IMR-90 (cell line): ENCODE data around the gene FGF12. TPM values are rescaled to one million over a fixed set of nuclear protein-coding genes. Genes with fewer than 3 reads are reported as not detected.

Source experiments
- ATAC-seq: fragments of 200-7000 bp; cut with Tn5 transposase; 2 replicates; pipeline ENCODE4 v1.9.1; 2020; ENCODE audit warnings: low read depth, mild to moderate bottlenecking, moderate library complexity
- BruUV-seq: library from RNA; stranded (reverse); fragments of 400-500 nt; replicated peaks from 2 replicates; lab custom pipeline; 2021; lab: Mats Ljungman, UMichigan
- CTCF ChIA-PET: fragments of 300-600 bp; formaldehyde crosslinking; extraction: SDS; loops from one replicate; lab custom pipeline; 2021; ENCODE audit warnings: antibody characterized with exemption; lab: Yijun Ruan, JAX
- POLR2A ChIA-PET: fragments of 300-600 bp; sonication (Branson Sonifier 250); formaldehyde crosslinking; loops from one replicate; lab custom pipeline; 2022; ENCODE audit warnings: antibody characterized with exemption; ENCODE audit not compliant: unreplicated experiment; lab: Charles Lee
- DNase-seq: peaks from one replicate; pipeline ENCODE4 v3.0.0; 2013
- H2AFZ ChIP-seq: replicated peaks from 2 replicates; pipeline ENCODE3; 2013; ENCODE audit warnings: low read length, mild to moderate bottlenecking; ENCODE audit not compliant: poor library complexity
- H2AK5ac ChIP-seq: 2 replicates; pipeline ENCODE4 v1.6.1; 2013; ENCODE audit warnings: low read depth, low read length, inconsistent platforms
- H2AK9ac ChIP-seq: replicated peaks from 2 replicates; pipeline ENCODE3; 2013; ENCODE audit warnings: mild to moderate bottlenecking, low read depth, low read length, moderate library complexity; ENCODE audit not compliant: poor library complexity
- H2BK120ac ChIP-seq: 2 replicates; pipeline ENCODE4 v1.6.1; 2013; ENCODE audit warnings: low read depth, low read length, inconsistent platforms
- H2BK15ac ChIP-seq: 3 replicates; pipeline ENCODE4 v1.6.1; 2013; ENCODE audit warnings: low read depth, low read length, inconsistent platforms
- H2BK20ac ChIP-seq: 2 replicates; pipeline ENCODE4 v1.6.1; 2013; ENCODE audit warnings: low read depth, mild to moderate bottlenecking, inconsistent platforms, low read length, moderate library complexity
- H2BK5ac ChIP-seq: 2 replicates; pipeline ENCODE4 v1.6.1; 2013; ENCODE audit warnings: mild to moderate bottlenecking, low read depth, low read length, inconsistent platforms; ENCODE audit not compliant: poor library complexity, severe bottlenecking
- H3K14ac ChIP-seq: replicated peaks from 2 replicates; pipeline ENCODE4 v1.6.1; 2013; ENCODE audit warnings: low read depth, low read length, inconsistent platforms
- H3K18ac ChIP-seq: 2 replicates; pipeline ENCODE4 v1.6.1; 2013; ENCODE audit warnings: low read depth, low read length, control low read depth
- H3K23ac ChIP-seq: 2 replicates; pipeline ENCODE4 v1.6.1; 2013; ENCODE audit warnings: low read depth, low read length, inconsistent platforms
- H3K27ac ChIP-seq: 2 replicates; pipeline ENCODE4 v1.5.1; 2013; ENCODE audit warnings: mild to moderate bottlenecking, control low read depth, low read length; ENCODE audit not compliant: insufficient read depth
- H3K27me3 ChIP-seq: 2 replicates; pipeline ENCODE4 v1.6.1; 2013; ENCODE audit warnings: low read length; ENCODE audit not compliant: control insufficient read depth, insufficient read depth
- H3K36me3 ChIP-seq: 2 replicates; pipeline ENCODE4 v1.6.1; 2013; ENCODE audit warnings: low read length, mixed read lengths; ENCODE audit not compliant: control insufficient read depth, insufficient read depth
- H3K4ac ChIP-seq: 2 replicates; pipeline ENCODE4 v1.6.1; 2013; ENCODE audit warnings: low read depth, low read length, inconsistent platforms
- H3K4me1 ChIP-seq: 2 replicates; pipeline ENCODE4 v1.6.1; 2013; ENCODE audit warnings: low read length, mixed read lengths; ENCODE audit not compliant: control insufficient read depth, insufficient read depth
- H3K4me2 ChIP-seq: 2 replicates; pipeline ENCODE4 v1.6.1; 2013; ENCODE audit warnings: low read depth, mild to moderate bottlenecking, control low read depth, low read length, moderate library complexity
- H3K4me3 ChIP-seq: 2 replicates; pipeline ENCODE4 v1.5.1; 2013; ENCODE audit warnings: low read depth, mild to moderate bottlenecking, control low read depth, low read length, moderate library complexity; ENCODE audit not compliant: insufficient read depth
- H3K56ac ChIP-seq: 2 replicates; pipeline ENCODE4 v1.6.1; 2013; ENCODE audit warnings: low read length, inconsistent platforms; ENCODE audit not compliant: insufficient read depth; ENCODE audit errors: extremely low read depth
- H3K79me1 ChIP-seq, 2 experiments: 2 replicates each; pipeline ENCODE4 v1.6.1; 2013; ENCODE audit warnings: low read length in 2 of 2, inconsistent platforms in 1 of 2, low read depth in 1 of 2
- H3K9ac ChIP-seq: 2 replicates; pipeline ENCODE4 v1.6.1; 2013; ENCODE audit warnings: low read depth, low read length, control low read depth
- H3K9me1 ChIP-seq: 2 replicates; pipeline ENCODE4 v1.6.1; 2013; ENCODE audit warnings: low read length, inconsistent platforms; ENCODE audit not compliant: insufficient read depth
- H3K9me3 ChIP-seq: 2 replicates; pipeline ENCODE4 v1.6.1; 2013; ENCODE audit warnings: low read length; ENCODE audit not compliant: control insufficient read depth, insufficient read depth
- H4K20me1 ChIP-seq: 2 replicates; pipeline ENCODE4 v1.6.1; 2013; ENCODE audit warnings: low read length, inconsistent platforms; ENCODE audit not compliant: insufficient read depth
- H4K5ac ChIP-seq: 2 replicates; pipeline ENCODE4 v1.6.1; 2013; ENCODE audit warnings: mild to moderate bottlenecking, low read depth, low read length, control low read depth
- H4K8ac ChIP-seq, 2 experiments: 2 replicates each; pipeline ENCODE4 v1.6.1; 2013; ENCODE audit warnings: low read depth in 2 of 2, low read length in 2 of 2, control low read depth in 1 of 2, inconsistent platforms in 1 of 2
- H4K91ac ChIP-seq: 2 replicates; pipeline ENCODE4 v1.6.1; 2013; ENCODE audit warnings: low read depth, low read length, inconsistent platforms; ENCODE audit not compliant: insufficient read depth
- CEBPB ChIP-seq: IDR thresholded peaks from 2 replicates; pipeline ENCODE4 v1.6.1; 2012; ENCODE audit warnings: low read depth, low read length, improper control_type of control experiment
- CHD1 ChIP-seq: IDR thresholded peaks from 2 replicates; pipeline ENCODE4 v1.6.1; 2012; ENCODE audit warnings: low read depth, low read length, improper control_type of control experiment
- FOS ChIP-seq: fragments of 150-350 bp; IDR thresholded peaks from 2 replicates; pipeline ENCODE4 v1.6.1; 2016; ENCODE audit warnings: low read depth, low read length
- NFE2L2 ChIP-seq: fragments of 150-350 bp; IDR thresholded peaks from 2 replicates; pipeline ENCODE4 v1.6.1; 2016; ENCODE audit warnings: low read depth, mild to moderate bottlenecking, low read length
- RAD21 ChIP-seq: IDR thresholded peaks from 2 replicates; pipeline ENCODE4 v1.6.1; 2012; ENCODE audit warnings: low read length, improper control_type of control experiment
- RCOR1 ChIP-seq: IDR thresholded peaks from 2 replicates; pipeline ENCODE4 v1.6.1; 2012; ENCODE audit warnings: mild to moderate bottlenecking, low read length, improper control_type of control experiment; ENCODE audit not compliant: insufficient replicate concordance
- WGBS, 2 experiments: methylation state at CpG; one replicate each; pipeline versions ENCODE4 v1.1.5 to v1.1.7; 2013; ENCODE audit warnings: missing lambda C conversion rate in 2 of 2; ENCODE audit not compliant: insufficient read length in 1 of 2; ENCODE audit errors: extremely low coverage in 2 of 2; 5-methylcytosine and 5-hydroxymethylcytosine counted together
- dilution Hi-C: fragments of 300-500 bp; cut with HindIII; formaldehyde crosslinking; loops from one replicate; pipeline ENCODE4 v1.14.3; 2018; ENCODE audit warnings: low sequenced_read_pairs; ENCODE audit not compliant: unreplicated experiment
- in situ Hi-C: fragments of 300-500 bp; cut with MboI; formaldehyde crosslinking; loops from 3 replicates; pipeline ENCODE4 v1.14.3; 2019; ENCODE audit warnings: low sequenced_read_pairs, inconsistent platforms, mixed read lengths
- intact Hi-C: fragments of 100-400 bp; cut with micrococcal nuclease; formaldehyde crosslinking; loops from 2 replicates; pipeline ENCODE4 v1.10.0; 2022
- polyA plus RNA-seq, 3 experiments: library from polyadenylated mRNA; depleted of rRNA; stranded (reverse); fragments of >200 nt; gene quantifications; 2 replicates each; pipeline ENCODE4 v1.2.3, GENCODE V29; 2012; ENCODE audit warnings: low replicate concordance in 1 of 3
- total RNA-seq: library from RNA; depleted of rRNA; stranded (reverse); fragments of >200 nt; gene quantifications from 2 replicates; pipeline ENCODE4 v1.2.3, GENCODE V29; 2012
- TF ChIP-seq, protein P1 (sequence below): fragments of 150-350 bp; IDR thresholded peaks from 2 replicates; pipeline ENCODE4 v1.6.1; 2017; ENCODE audit warnings: mild to moderate bottlenecking, antibody characterized with exemption, low read length, low read depth
- TF ChIP-seq, protein P2 (sequence below): fragments of 150-350 bp; IDR thresholded peaks from 2 replicates; pipeline ENCODE4 v1.6.1; 2016; ENCODE audit warnings: low read depth, mild to moderate bottlenecking, low read length, moderate library complexity, borderline replicate concordance
- TF ChIP-seq, protein P3 (sequence below): conservative IDR thresholded peaks from 2 replicates; pipeline ENCODE4 v1.5.1; 2012; ENCODE audit warnings: mild to moderate bottlenecking, low read depth, low read length, improper control_type of control experiment

The FGF12 gene
- total and polyA plus RNA-seq, 2 of the 4 experiments (the other 2 are of a cell fraction) = not detected

DNA sequence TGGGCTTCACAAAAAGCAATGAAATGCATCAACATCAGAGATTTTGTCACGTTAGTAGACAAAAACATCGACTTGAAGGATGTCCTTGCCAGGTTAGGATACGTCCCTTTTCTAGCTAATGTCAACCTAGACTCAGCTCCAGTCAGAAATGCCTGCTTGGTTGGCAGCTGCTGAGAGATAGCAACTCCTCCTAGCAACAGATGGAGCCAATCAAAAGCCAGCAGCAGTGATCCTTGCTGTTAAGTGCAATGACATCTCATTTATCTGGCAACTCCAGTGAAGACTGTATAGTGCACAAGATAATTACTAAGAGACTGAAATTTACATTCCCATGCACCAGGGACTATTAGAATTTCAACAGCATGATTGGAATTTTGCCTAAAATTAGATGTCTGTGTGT lies 424.1 kb downstream of the FGF12 start:
- CTCF ChIA-PET = no interaction called here

More for the DNA sequence above, 424.1 kb downstream of the FGF12 start:
- no peaks in the 10 kb centered on the region for H4K20me1 ChIP-seq
- peaks cover 7% of the 10 kb centered on the region for H3K9me3 ChIP-seq
- DNase-seq (no peak), ATAC-seq (no peak)
- TF ChIP-seq NFE2L2 (no peak), FOS (no peak), CHD1 (no peak), RCOR1 (no peak), RAD21 (no peak), CEBPB (no peak)
- TF ChIP-seq, protein P1, sequence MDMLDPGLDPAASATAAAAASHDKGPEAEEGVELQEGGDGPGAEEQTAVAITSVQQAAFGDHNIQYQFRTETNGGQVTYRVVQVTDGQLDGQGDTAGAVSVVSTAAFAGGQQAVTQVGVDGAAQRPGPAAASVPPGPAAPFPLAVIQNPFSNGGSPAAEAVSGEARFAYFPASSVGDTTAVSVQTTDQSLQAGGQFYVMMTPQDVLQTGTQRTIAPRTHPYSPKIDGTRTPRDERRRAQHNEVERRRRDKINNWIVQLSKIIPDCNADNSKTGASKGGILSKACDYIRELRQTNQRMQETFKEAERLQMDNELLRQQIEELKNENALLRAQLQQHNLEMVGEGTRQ = no peak
- TF ChIP-seq, protein P2, sequence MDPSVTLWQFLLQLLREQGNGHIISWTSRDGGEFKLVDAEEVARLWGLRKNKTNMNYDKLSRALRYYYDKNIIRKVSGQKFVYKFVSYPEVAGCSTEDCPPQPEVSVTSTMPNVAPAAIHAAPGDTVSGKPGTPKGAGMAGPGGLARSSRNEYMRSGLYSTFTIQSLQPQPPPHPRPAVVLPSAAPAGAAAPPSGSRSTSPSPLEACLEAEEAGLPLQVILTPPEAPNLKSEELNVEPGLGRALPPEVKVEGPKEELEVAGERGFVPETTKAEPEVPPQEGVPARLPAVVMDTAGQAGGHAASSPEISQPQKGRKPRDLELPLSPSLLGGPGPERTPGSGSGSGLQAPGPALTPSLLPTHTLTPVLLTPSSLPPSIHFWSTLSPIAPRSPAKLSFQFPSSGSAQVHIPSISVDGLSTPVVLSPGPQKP = no peak
- TF ChIP-seq, protein P3, sequence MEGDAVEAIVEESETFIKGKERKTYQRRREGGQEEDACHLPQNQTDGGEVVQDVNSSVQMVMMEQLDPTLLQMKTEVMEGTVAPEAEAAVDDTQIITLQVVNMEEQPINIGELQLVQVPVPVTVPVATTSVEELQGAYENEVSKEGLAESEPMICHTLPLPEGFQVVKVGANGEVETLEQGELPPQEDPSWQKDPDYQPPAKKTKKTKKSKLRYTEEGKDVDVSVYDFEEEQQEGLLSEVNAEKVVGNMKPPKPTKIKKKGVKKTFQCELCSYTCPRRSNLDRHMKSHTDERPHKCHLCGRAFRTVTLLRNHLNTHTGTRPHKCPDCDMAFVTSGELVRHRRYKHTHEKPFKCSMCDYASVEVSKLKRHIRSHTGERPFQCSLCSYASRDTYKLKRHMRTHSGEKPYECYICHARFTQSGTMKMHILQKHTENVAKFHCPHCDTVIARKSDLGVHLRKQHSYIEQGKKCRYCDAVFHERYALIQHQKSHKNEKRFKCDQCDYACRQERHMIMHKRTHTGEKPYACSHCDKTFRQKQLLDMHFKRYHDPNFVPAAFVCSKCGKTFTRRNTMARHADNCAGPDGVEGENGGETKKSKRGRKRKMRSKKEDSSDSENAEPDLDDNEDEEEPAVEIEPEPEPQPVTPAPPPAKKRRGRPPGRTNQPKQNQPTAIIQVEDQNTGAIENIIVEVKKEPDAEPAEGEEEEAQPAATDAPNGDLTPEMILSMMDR = no peak
- intact Hi-C loops (no loop called here), in situ Hi-C loops (no loop called here), dilution Hi-C loops (no loop called here)
- no peak overlapping the region for H4K91ac ChIP-seq
- no peak overlapping the region for H2AK9ac ChIP-seq
- no peak overlapping the region for H2BK5ac ChIP-seq
- no peaks in the 10 kb centered on the region for H3K4me1 ChIP-seq
- no peaks in the 10 kb centered on the region for H3K36me3 ChIP-seq
- H2BK120ac ChIP-seq = no peak overlapping the region
- no peak overlapping the region for H4K8ac ChIP-seq
- H3K4me3 ChIP-seq = no peak overlapping the region
- no peak overlapping the region for H3K56ac ChIP-seq
- H3K27ac ChIP-seq = no peak overlapping the region
- H3K18ac ChIP-seq = no peak overlapping the region
- no peak overlapping the region for H3K9ac ChIP-seq
- no peak overlapping the region for H2AFZ ChIP-seq
- H3K27me3 ChIP-seq = no peaks in the 10 kb centered on the region
- no peak overlapping the region for H4K5ac ChIP-seq
- H2BK20ac ChIP-seq = no peak overlapping the region
- WGBS, 2 experiments = no CpG with 5 or more reads among the region's 3 CpGs
- H2BK15ac ChIP-seq = no peak overlapping the region
- POLR2A ChIA-PET = no interaction called here
- H3K4me2 ChIP-seq = no peak overlapping the region
- no peaks in the 10 kb centered on the region for H3K79me1 ChIP-seq
- H3K14ac ChIP-seq = no peak overlapping the region
- no peak overlapping the region for H2AK5ac ChIP-seq
- no TSS peak for BruUV-seq
- no peak overlapping the region for H3K4ac ChIP-seq
- no peak overlapping the region for H3K23ac ChIP-seq
- H3K9me1 ChIP-seq = no peaks in the 10 kb centered on the region
